Dendritic cell treated with granulocyte-macrophage colony-stimulating factor and Interleukin-4, amounts not matched to agents 40 ng/mL and 50 ng/mL, for 4 days (primary cell): ENCODE data around the gene CATSPERZ.
"Not testable (repeated sequence)": the region's sequence is repeated elsewhere in the genome, so short reads cannot be mapped to it uniquely, and the experiment has no call there.

Source experiments
- H3K27ac Mint-ChIP-seq: one replicate; pipeline ENCODE4 v1.8.0; 2022; ENCODE audit warnings: mild to moderate bottlenecking, mixed read lengths
- H3K27me3 Mint-ChIP-seq: one replicate; pipeline ENCODE4 v1.8.0; 2022; ENCODE audit warnings: mild to moderate bottlenecking, mixed read lengths
- H3K36me3 Mint-ChIP-seq: one replicate; pipeline ENCODE4 v1.8.0; 2022; ENCODE audit warnings: low read depth, mixed read lengths
- H3K4me1 Mint-ChIP-seq: one replicate; pipeline ENCODE4 v1.8.0; 2022; ENCODE audit warnings: low read depth, mixed read lengths
- H3K4me3 Mint-ChIP-seq: one replicate; pipeline ENCODE4 v1.8.0; 2022; ENCODE audit warnings: mild to moderate bottlenecking, moderate library complexity, mixed read lengths
- H3K9me3 Mint-ChIP-seq: one replicate; pipeline ENCODE4 v1.8.0; 2022; ENCODE audit warnings: mixed read lengths
- intact Hi-C: fragments of 100-400 bp; cut with micrococcal nuclease; formaldehyde crosslinking; loops from one replicate; pipeline ENCODE4 v1.15.0; 2022

CATSPERZ gene

DNA sequence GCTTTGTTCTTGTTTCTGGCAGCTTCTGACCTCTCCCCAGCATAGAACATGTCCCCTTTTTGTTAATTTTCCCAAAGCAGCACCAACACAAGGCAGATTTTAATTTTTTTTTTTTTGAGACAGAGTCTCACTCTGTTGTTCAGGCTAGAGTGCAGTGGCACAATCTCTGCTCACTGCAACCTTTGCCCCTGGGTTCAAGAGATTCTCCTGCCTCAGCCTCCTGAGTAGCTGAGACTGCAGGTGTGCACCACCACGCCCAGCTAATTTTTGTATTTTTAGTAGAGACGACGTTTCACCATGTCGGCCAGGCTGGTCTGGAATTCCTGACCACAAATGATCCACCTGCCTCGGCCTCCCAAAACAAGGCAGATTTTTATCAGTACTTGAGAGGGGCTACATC, 7.6 kb downstream of the CATSPERZ start:
- H3K9me3 Mint-ChIP-seq, H3K27me3 Mint-ChIP-seq, H3K4me3 Mint-ChIP-seq, H3K27ac Mint-ChIP-seq: not testable (repeated sequence)
- Mint-ChIP-seq H3K4me1 (peaks cover 55% of the 10 kb centered on the region), H3K36me3 (peaks cover 76% of the 10 kb centered on the region)
- intact Hi-C loops, result loop anchor here (5.0 kb wide), 1 partner anchor 35 kb away; the partner anchor contains the start of gene CCDC88B

- H3K4me1 Mint-ChIP-seq, result peaks cover 57% of the 10 kb centered on the region
- H3K36me3 Mint-ChIP-seq, result peaks cover 95% of the 10 kb centered on the region
- H3K9me3 Mint-ChIP-seq, result no peaks in the 10 kb centered on the region
- no peaks in the 10 kb centered on the region for H3K27me3 Mint-ChIP-seq
- peak overlapping the region; percentile 14 for H3K27ac Mint-ChIP-seq
- no peak overlapping the region for H3K4me3 Mint-ChIP-seq
- intact Hi-C loops, result no loop called here
These were observed 12.8 kb downstream of the CATSPERZ start for GRCh38 chr11:64312947-64313346.

GRCh38 chr11:64313491-64314145, 13.5 kb downstream of the CATSPERZ start:
- Mint-ChIP-seq H3K27me3 (no peaks in the 10 kb centered on the region), H3K9me3 (no peaks in the 10 kb centered on the region), H3K27ac (peak overlapping the region; percentile 14), H3K36me3 (peaks cover 94% of the 10 kb centered on the region), H3K4me1 (peaks cover 57% of the 10 kb centered on the region), H3K4me3 (no peak overlapping the region)
- intact Hi-C loops, result no loop called here

- Mint-ChIP-seq H3K27me3 (no peaks in the 10 kb centered on the region), H3K27ac (no peak overlapping the region), H3K9me3 (no peaks in the 10 kb centered on the region), H3K36me3 (peaks cover 94% of the 10 kb centered on the region), H3K4me3 (no peak overlapping the region), H3K4me1 (peaks cover 64% of the 10 kb centered on the region)
- intact Hi-C loops, result no loop called here
These were observed 14.1 kb downstream of the CATSPERZ start for GRCh38 chr11:64314146-64314804.

DNA sequence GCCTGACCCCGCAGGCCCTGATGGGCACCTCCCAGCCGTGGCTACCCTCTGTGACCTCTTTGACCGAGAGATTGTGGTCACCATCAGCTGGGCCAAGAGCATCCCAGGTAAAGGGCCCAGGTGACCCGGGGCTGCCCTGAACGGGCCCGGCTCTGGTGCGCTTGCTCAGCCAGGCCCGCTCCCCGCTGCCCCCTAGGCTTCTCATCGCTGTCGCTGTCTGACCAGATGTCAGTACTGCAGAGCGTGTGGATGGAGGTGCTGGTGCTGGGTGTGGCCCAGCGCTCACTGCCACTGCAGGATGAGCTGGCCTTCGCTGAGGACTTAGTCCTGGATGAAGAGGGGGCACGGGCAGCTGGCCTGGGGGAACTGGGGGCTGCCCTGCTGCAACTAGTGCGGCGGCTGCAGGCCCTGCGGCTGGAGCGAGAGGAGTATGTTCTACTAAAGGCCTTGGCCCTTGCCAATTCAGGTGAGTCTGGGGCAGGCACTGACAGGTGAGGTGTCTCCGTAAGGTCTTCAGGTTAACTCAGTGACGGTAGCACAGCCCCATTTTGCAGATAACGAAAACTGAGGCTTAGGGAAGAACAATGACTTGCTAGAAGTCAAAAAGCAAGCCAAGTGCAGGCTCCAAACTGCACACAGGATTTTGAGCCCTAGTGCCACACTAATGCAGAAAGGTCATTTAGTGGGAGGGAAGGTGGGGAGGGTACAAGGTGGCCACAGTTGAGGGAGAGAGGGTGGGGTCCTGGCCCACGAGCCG, 14.8 kb downstream of the CATSPERZ start:
- Mint-ChIP-seq H3K4me1 (peaks cover 71% of the 10 kb centered on the region), H3K9me3 (no peaks in the 10 kb centered on the region), H3K36me3 (peaks cover 92% of the 10 kb centered on the region), H3K4me3 (no peak overlapping the region), H3K27ac (no peak overlapping the region), H3K27me3 (no peaks in the 10 kb centered on the region)
- intact Hi-C loops, result no loop called here

DNA sequence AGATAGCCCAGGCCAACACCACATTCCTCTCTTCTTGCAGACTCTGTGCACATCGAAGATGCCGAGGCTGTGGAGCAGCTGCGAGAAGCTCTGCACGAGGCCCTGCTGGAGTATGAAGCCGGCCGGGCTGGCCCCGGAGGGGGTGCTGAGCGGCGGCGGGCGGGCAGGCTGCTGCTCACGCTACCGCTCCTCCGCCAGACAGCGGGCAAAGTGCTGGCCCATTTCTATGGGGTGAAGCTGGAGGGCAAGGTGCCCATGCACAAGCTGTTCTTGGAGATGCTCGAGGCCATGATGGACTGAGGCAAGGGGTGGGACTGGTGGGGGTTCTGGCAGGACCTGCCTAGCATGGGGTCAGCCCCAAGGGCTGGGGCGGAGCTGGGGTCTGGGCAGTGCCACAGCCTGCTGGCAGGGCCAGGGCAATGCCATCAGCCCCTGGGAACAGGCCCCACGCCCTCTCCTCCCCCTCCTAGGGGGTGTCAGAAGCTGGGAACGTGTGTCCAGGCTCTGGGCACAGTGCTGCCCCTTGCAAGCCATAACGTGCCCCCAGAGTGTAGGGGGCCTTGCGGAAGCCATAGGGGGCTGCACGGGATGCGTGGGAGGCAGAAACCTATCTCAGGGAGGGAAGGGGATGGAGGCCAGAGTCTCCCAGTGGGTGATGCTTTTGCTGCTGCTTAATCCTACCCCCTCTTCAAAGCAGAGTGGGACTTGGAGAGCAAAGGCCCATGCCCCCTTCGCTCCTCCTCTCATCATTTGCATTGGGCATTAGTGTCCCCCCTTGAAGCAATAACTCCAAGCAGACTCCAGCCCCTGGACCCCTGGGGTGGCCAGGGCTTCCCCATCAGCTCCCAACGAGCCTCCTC, 15.7 kb downstream of the CATSPERZ start:
- Mint-ChIP-seq H3K36me3 (peaks cover 92% of the 10 kb centered on the region), H3K27ac (peak overlapping the region; percentile 96), H3K4me3 (peak overlapping the region; percentile 80), H3K4me1 (peaks cover 77% of the 10 kb centered on the region)
- H3K27me3 Mint-ChIP-seq, intact Hi-C loops, H3K9me3 Mint-ChIP-seq: not testable (repeated sequence)

GRCh38 chr11:64316672-64317324, 16.6 kb downstream of the CATSPERZ start:
- intact Hi-C loops, result loop anchor here (1.0 kb wide), 1 partner anchor 11 kb away; the partner anchor contains the start of gene ESRRA
- Mint-ChIP-seq H3K9me3 (no peaks in the 10 kb centered on the region), H3K4me3 (peak overlapping the region; percentile 80), H3K4me1 (peaks cover 74% of the 10 kb centered on the region), H3K27me3 (no peaks in the 10 kb centered on the region), H3K36me3 (peaks cover 92% of the 10 kb centered on the region), H3K27ac (peak overlapping the region; percentile 96)

GRCh38 chr11:64317325-64317960, 17.3 kb downstream of the CATSPERZ start, which contains the start of gene TRMT112:
TRMT112 (minus strand) TSS chr11:64317559; CDS start chr11:64317526, 33 bp downstream.
- H3K4me1 Mint-ChIP-seq, result peaks cover 70% of the 10 kb centered on the region
- peak within 1 kb of the TSS; percentile 96 for H3K27ac Mint-ChIP-seq

DNA sequence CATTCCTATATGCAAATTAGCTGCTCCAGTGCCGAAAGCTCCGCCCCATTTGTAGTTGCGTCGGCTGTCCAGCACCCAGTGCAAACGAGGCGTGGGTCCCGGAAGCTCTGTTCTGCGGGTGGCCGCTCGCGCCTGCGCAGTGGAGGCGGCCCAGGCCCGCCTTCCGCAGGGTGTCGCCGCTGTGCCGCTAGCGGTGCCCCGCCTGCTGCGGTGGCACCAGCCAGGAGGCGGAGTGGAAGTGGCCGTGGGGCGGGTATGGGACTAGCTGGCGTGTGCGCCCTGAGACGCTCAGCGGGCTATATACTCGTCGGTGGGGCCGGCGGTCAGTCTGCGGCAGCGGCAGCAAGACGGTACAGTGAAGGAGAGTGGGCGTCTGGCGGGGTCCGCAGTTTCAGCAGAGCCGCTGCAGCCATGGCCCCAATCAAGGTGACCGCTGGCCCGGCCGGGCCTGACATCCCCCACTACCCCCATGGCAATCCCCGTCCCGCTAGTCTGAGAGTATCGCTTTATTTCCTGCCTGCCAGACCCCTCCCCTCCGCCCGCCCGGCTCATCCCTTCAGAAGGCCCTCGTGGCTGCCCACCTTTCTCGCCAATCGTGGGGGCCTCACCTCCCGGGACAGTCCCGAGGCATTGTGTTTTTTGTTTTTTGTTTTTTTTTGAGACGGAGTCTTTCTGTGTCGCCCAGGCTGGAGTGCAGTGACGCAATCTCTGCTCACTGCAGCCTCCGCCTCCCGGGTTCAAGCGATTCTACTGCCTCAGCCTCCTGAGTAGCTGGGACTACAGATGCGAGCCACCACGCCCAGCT, 18.0 kb downstream of the CATSPERZ start, which contains the start of gene PRDX5:
Gene PRDX5, plus strand, starts transcription at position 161 of the 805 bp plus-strand sequence. Its CDS starts 95 bp downstream, at position 256.
- Mint-ChIP-seq H3K4me3 (peak within 1 kb of the TSS; percentile 80), H3K27ac (peak within 1 kb of the TSS; percentile 96), H3K36me3 (peaks cover 92% of the 10 kb centered on the region), H3K27me3 (no peaks in the 10 kb centered on the region), H3K9me3 (no peaks in the 10 kb centered on the region), H3K4me1 (peaks cover 62% of the 10 kb centered on the region)
- intact Hi-C loops, result loop anchor here (1.0 kb wide), 1 partner anchor 13 kb away; the partner anchor contains the start of gene ESRRA

More at GRCh38 chr11:64317325-64317960, 17.3 kb downstream of the CATSPERZ start, which contains the start of gene TRMT112:
- peak within 1 kb of the TSS; percentile 80 for H3K4me3 Mint-ChIP-seq
- no peaks in the 10 kb centered on the region for H3K27me3 Mint-ChIP-seq
- intact Hi-C loops, result loop anchor here (1.0 kb wide), 1 partner anchor 12 kb away; the partner anchor contains the start of gene ESRRA
- no peaks in the 10 kb centered on the region for H3K9me3 Mint-ChIP-seq
- peaks cover 92% of the 10 kb centered on the region for H3K36me3 Mint-ChIP-seq

DNA sequence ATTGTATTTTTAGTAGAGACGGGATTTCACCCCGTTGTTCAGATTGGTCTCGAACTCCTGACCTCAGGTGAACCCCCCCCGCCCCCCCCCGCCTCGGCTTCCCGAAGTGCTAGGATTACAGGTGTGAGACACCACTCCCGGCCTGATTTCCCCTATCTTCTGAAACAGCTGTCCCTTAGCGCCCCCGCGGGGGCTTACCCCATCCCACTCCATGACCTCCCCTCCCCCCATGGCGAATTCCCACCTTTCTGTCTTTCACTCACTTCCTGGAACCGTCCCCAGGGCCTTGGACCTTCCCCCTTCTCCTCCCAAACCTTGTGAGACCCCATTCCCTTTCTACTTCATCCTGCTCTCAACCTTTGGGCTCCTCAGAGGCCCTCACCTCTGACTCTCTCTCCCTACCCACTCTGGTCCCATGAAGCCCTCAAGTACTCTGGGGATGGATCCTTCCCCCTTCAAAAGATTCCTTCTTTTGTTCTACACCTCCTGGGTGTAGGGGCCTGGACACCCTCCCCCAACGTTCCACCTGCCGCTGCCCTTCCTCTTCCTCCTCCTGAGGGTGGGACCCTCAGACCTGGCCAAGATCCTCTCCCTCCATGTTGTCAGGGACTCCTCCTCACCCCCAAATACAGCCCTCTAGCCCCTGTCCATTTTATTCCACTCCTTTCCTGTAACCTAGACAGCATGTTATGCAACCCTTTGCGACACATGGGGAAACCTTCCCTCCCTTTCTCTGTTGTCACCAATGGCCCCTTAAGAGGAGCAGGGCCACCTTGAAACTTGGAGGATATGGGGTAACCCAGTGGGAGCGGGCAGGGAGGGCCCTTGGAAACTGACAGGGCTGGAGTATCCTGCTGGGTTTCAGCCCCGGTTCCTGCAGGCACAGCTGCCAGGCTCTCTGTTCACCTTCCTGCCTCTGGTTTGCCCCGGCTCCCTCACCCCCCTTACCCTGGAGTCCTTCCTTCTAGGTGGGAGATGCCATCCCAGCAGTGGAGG, 18.9 kb downstream of the CATSPERZ start:
- H3K36me3 Mint-ChIP-seq, result peaks cover 86% of the 10 kb centered on the region
- H3K27me3 Mint-ChIP-seq, result no peaks in the 10 kb centered on the region
- H3K4me3 Mint-ChIP-seq, result peak overlapping the region; percentile 80
- intact Hi-C loops, result no loop called here
- H3K4me1 Mint-ChIP-seq, result peaks cover 53% of the 10 kb centered on the region
- H3K9me3 Mint-ChIP-seq, result no peaks in the 10 kb centered on the region
- peak overlapping the region; percentile 96 for H3K27ac Mint-ChIP-seq

DNA sequence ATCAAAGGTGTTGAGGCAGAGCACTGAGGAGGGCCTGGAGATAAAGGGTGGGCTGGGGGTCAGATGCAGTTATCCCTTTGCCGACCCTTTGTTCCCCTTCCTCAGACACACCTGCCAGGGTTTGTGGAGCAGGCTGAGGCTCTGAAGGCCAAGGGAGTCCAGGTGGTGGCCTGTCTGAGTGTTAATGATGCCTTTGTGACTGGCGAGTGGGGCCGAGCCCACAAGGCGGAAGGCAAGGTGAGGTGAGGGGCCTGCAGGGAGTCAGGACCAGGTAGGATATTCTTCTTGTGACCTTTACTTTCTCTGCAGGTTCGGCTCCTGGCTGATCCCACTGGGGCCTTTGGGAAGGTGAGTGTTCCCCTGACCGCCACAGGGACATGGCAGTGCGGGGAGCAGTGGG, 20.4 kb downstream of the CATSPERZ start:
- H3K27me3 Mint-ChIP-seq, result no peaks in the 10 kb centered on the region
- intact Hi-C loops, result no loop called here
- no peak overlapping the region for H3K4me3 Mint-ChIP-seq
- H3K4me1 Mint-ChIP-seq, result peaks cover 39% of the 10 kb centered on the region
- H3K36me3 Mint-ChIP-seq, result peaks cover 71% of the 10 kb centered on the region
- H3K9me3 Mint-ChIP-seq, result no peaks in the 10 kb centered on the region
- H3K27ac Mint-ChIP-seq, result no peak overlapping the region
